Naive B cell (primary cell): ENCODE data around the gene MUC4. TPM values are rescaled to one million over a fixed set of nuclear protein-coding genes. Genes with fewer than 3 reads are reported as not detected.

Source experiments
- ATAC-seq, 2 donors: fragments of 150-1000 bp; cut with Tn5 transposase; 2 replicates each; pipeline ENCODE4 v1.10.0; 2021; ENCODE audit warnings: low read depth in 2 of 2, mild to moderate bottlenecking in 2 of 2, moderate library complexity in 2 of 2
- DNase-seq: peaks from one replicate; pipeline ENCODE4 v3.0.0; 2022
- H3K27ac Mint-ChIP-seq, 6 donors: one replicate each; pipeline ENCODE4 v1.8.0; 2020 to 2022; ENCODE audit warnings: mild to moderate bottlenecking in 6 of 6, mixed read lengths in 6 of 6, moderate library complexity in 5 of 6, inconsistent platforms in 2 of 6
- H3K27me3 Mint-ChIP-seq, 3 donors: one replicate each; pipeline ENCODE4 v1.8.0; 2021 to 2022; ENCODE audit warnings: mixed read lengths in 3 of 3, mild to moderate bottlenecking in 1 of 3
- H3K36me3 Mint-ChIP-seq, 2 donors: one replicate each; pipeline ENCODE4 v1.8.0; 2020 to 2022; ENCODE audit warnings: mixed read lengths in 2 of 2, inconsistent platforms in 1 of 2, mild to moderate bottlenecking in 1 of 2
- H3K4me1 Mint-ChIP-seq, 3 donors: one replicate each; pipeline ENCODE4 v1.8.0; 2020 to 2022; ENCODE audit warnings: mixed read lengths in 3 of 3, inconsistent platforms in 1 of 3, mild to moderate bottlenecking in 1 of 3, moderate library complexity in 1 of 3
- H3K4me3 Mint-ChIP-seq, 8 donors: one replicate each; pipeline ENCODE4 v1.8.0; 2020 to 2022; ENCODE audit warnings: mild to moderate bottlenecking in 8 of 8, mixed read lengths in 8 of 8, moderate library complexity in 8 of 8, inconsistent platforms in 2 of 8
- H3K9me3 Mint-ChIP-seq, 7 donors: one replicate each; pipeline ENCODE4 v1.8.0; 2020 to 2022; ENCODE audit warnings: mixed read lengths in 7 of 7, mild to moderate bottlenecking in 5 of 7, inconsistent platforms in 2 of 7, moderate library complexity in 1 of 7
- polyA plus RNA-seq, 6 donors: library from polyadenylated mRNA; unstranded; fragments of 300-500 nt; fragmentation: Illumina TruSeq; gene quantifications; one replicate each; pipeline ENCODE4 v1.2.3, GENCODE V29; 2021; ENCODE audit warnings: low read depth in 6 of 6

Gene MUC4
- polyA plus RNA-seq, 6 donors from 2014 or later = 0.03 to 0.19 (median 0.07) TPM; not detected in 1

GRCh38 chr3:195699860-195700259 is 111.9 kb downstream of the MUC4 start:
- Mint-ChIP-seq H3K27me3 (no peaks in the 10 kb centered on the region), H3K27ac (peak overlapping the region in 1 of 6 donors; percentile 37), H3K4me3 (no peak overlapping the region), H3K4me1 (no peaks in the 10 kb centered on the region), H3K36me3 (peaks cover 4 to 9% of the 10 kb centered on the region in 2 donors), H3K9me3 (no peaks in the 10 kb centered on the region)
- DNase-seq = no peak
- no peak for ATAC-seq

DNA sequence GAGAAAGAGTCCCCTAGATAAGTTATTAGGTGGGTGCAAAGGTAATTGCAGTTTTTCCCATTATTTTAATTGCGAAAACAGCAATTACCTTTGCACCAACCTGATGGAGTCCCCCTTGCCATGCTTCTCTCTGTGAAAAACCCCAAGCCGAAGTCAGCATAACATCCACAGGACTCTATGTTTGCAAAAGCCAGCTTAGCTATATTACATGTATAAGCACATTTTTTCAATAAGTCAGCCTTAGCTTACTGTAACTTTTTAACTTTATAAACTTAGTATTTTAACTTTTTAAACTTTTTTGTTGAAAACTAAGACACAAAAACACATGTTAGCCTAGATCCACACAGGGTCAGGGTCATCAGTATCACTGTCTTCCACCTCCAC is 112.3 kb downstream of the MUC4 start:
- ATAC-seq = no peak
- H3K4me1 Mint-ChIP-seq = no peaks in the 10 kb centered on the region
- H3K4me3 Mint-ChIP-seq = no peak overlapping the region
- no peaks in the 10 kb centered on the region for H3K27me3 Mint-ChIP-seq
- H3K9me3 Mint-ChIP-seq = no peaks in the 10 kb centered on the region
- no peak for DNase-seq
- H3K27ac Mint-ChIP-seq = no peak overlapping the region
- peaks cover 4 to 9% of the 10 kb centered on the region in 2 donors for H3K36me3 Mint-ChIP-seq

- DNase-seq (no peak), ATAC-seq (no peak)
- Mint-ChIP-seq H3K4me1 (peaks cover 0 to 2% (median 1%) of the 10 kb centered on the region in 3 donors), H3K4me3 (no peak overlapping the region), H3K9me3 (no peaks in the 10 kb centered on the region), H3K36me3 (peaks cover 4 to 13% of the 10 kb centered on the region in 2 donors), H3K27me3 (no peaks in the 10 kb centered on the region), H3K27ac (peak overlapping the region in 2 of 6 donors; percentile 1 to 5)
Measured at GRCh38 chr3:195698647-195699387, 112.9 kb downstream of the MUC4 start.

DNA sequence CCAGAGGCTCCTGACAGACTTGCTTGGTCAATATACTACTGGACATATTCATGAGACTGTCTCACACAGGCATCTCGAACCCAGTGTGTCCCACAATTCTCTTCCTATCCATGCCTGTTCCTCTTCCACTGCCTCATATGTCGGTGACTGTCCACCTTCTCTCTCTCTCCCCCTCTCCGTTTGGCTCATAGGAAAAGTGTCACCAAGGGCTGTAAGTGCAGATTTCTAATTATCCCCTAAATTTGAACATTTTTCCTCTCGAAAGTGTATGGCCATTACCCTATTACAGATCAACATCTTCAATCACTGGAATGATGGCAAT is 113.4 kb downstream of the MUC4 start:
- Mint-ChIP-seq H3K4me3 (no peak overlapping the region), H3K27me3 (no peaks in the 10 kb centered on the region), H3K36me3 (peaks cover 4 to 16% of the 10 kb centered on the region in 2 donors), H3K27ac (peak overlapping the region in 1 of 6 donors; percentile 0), H3K9me3 (no peaks in the 10 kb centered on the region), H3K4me1 (peaks cover 0 to 5% (median 2%) of the 10 kb centered on the region in 3 donors)
- DNase-seq = no peak
- no peak for ATAC-seq

- Mint-ChIP-seq H3K27ac (peak overlapping the region in 4 of 6 donors; percentile 0 to 29 (median 2)), H3K9me3 (no peaks in the 10 kb centered on the region), H3K27me3 (no peaks in the 10 kb centered on the region), H3K4me1 (peaks cover 0 to 5% (median 2%) of the 10 kb centered on the region in 3 donors), H3K4me3 (no peak overlapping the region), H3K36me3 (peaks cover 6 to 16% of the 10 kb centered on the region in 2 donors)
- ATAC-seq (no peak), DNase-seq (no peak)
Measured at GRCh38 chr3:195697582-195698324, 114.0 kb downstream of the MUC4 start.

Other genes with a start within 250 kb of the MUC4 start
- gene APOD, start 228.0 kb downstream of the MUC4 start, polyA plus RNA-seq = 1 to 10 TPM in 3 of 6 donors, under 1 TPM in 2, not detected in 1; 0.25 to 3.5 (median 1.9) TPM
- 1 to 10 TPM in 1 of 6 donors, under 1 TPM in 2, not detected in 3; 0.15 to 1.2 (median 0.83) TPM for gene MUC20, start 91.0 kb downstream of the MUC4 start, polyA plus RNA-seq
- 1 to 10 TPM; 1.1 to 4.8 (median 2.3) TPM for gene TNK2, start 96.6 kb upstream of the MUC4 start, polyA plus RNA-seq